K562 (cell line): ENCODE results near the gene CDKL1. TPM values are rescaled to one million over a fixed set of nuclear protein-coding genes. Genes with fewer than 3 reads are reported as not detected.

ENCODE experiments used
- ARID4B ChIP-seq: sonication (generic); formaldehyde crosslinking; IDR thresholded peaks from 2 replicates; pipeline ENCODE4 v1.8.0; 2022; ENCODE audit warnings: mild to moderate bottlenecking, missing genetic modification reagents
- ASH1L ChIP-seq: fragments of 450-650 bp; IDR thresholded peaks from 2 replicates; pipeline ENCODE4 v1.6.1; 2018; ENCODE audit warnings: borderline replicate concordance, mild to moderate bottlenecking, low read depth; ENCODE audit not compliant: partially characterized antibody
- CGGBP1 ChIP-seq: fragments of 250-450 bp; sonication (Bioruptor Pico); IDR thresholded peaks from 2 replicates; pipeline ENCODE4 v1.9.0; 2021; ENCODE audit warnings: mild to moderate bottlenecking
- EP400 ChIP-seq: fragments of 450-650 bp; IDR thresholded peaks from 2 replicates; pipeline ENCODE4 v1.6.1; 2017; ENCODE audit warnings: antibody characterized with exemption, mild to moderate bottlenecking, moderate library complexity
- HNRNPK ChIP-seq: fragments of 200-400 bp; formaldehyde crosslinking; IDR thresholded peaks from one replicate; pipeline ENCODE4 v1.6.1; 2018; ENCODE audit warnings: mild to moderate bottlenecking, low read depth, low read length; ENCODE audit not compliant: poor library complexity, severe bottlenecking
- KDM4B ChIP-seq, 2 experiments: fragments of 450-650 bp in 1 of 2; sonication (generic) in 1 of 2; IDR thresholded peaks; 2 replicates each; pipeline ENCODE4 v1.6.1; 2016 to 2017; ENCODE audit warnings: borderline replicate concordance in 2 of 2, antibody characterized with exemption in 1 of 2, low read depth in 1 of 2, mild to moderate bottlenecking in 1 of 2
- MEIS2 ChIP-seq: fragments of 450-650 bp; IDR thresholded peaks from 2 replicates; pipeline ENCODE4 v1.6.1; 2014; ENCODE audit warnings: mild to moderate bottlenecking; ENCODE audit not compliant: partially characterized antibody
- POLR2AphosphoS5 ChIP-seq: IDR thresholded peaks from 2 replicates; pipeline ENCODE4 v1.6.1; 2011; ENCODE audit warnings: mild to moderate bottlenecking, low read depth, low read length, moderate library complexity; ENCODE audit not compliant: control insufficient read depth, insufficient read depth
- RBM14 ChIP-seq: fragments of 200-400 bp; formaldehyde crosslinking; IDR thresholded peaks from 2 replicates; pipeline ENCODE4 v1.6.1; 2018; ENCODE audit warnings: low read depth, mild to moderate bottlenecking, low read length, moderate library complexity, borderline replicate concordance; ENCODE audit not compliant: insufficient read depth
- TBL1XR1 ChIP-seq, 2 experiments: IDR thresholded peaks; 2 replicates each; pipeline ENCODE4 v1.6.1; 2012; ENCODE audit warnings: improper control_type of control experiment in 2 of 2, low read length in 2 of 2, mild to moderate bottlenecking in 1 of 2
- TSHZ1 ChIP-seq: fragments of 250-450 bp; sonication (Bioruptor Pico); IDR thresholded peaks from 2 replicates; pipeline ENCODE4 v1.4.0; 2020; ENCODE audit warnings: mild to moderate bottlenecking, moderate library complexity
- ZBTB9 ChIP-seq: fragments of 450-650 bp; formaldehyde crosslinking; IDR thresholded peaks from 2 replicates; pipeline ENCODE4 v1.4.0; 2020; ENCODE audit warnings: mild to moderate bottlenecking, moderate library complexity
- ZFP1 ChIP-seq: fragments of 450-650 bp; formaldehyde crosslinking; IDR thresholded peaks from 2 replicates; pipeline ENCODE4 v1.4.0; 2020; ENCODE audit warnings: mild to moderate bottlenecking, mixed read lengths
- ZNF143 ChIP-seq: sonication (generic); formaldehyde crosslinking; IDR thresholded peaks from 2 replicates; pipeline ENCODE4 v1.9.0; 2022; ENCODE audit warnings: mild to moderate bottlenecking, missing genetic modification reagents
- ZNF212 ChIP-seq: fragments of 450-650 bp; formaldehyde crosslinking; IDR thresholded peaks from 2 replicates; pipeline ENCODE4 v1.4.0; 2020; ENCODE audit warnings: mild to moderate bottlenecking
- ZNF384 ChIP-seq: IDR thresholded peaks from 2 replicates; pipeline ENCODE4 v1.6.1; 2012; ENCODE audit warnings: low read depth, low read length, improper control_type of control experiment
- ZNF584 ChIP-seq: fragments of 200-800 bp; sonication (Bioruptor generic); IDR thresholded peaks from 2 replicates; pipeline ENCODE4 v1.6.1; 2016; ENCODE audit warnings: low read depth, mild to moderate bottlenecking, missing genetic modification characterization, missing compliant biosample characterization
- ZNF778 ChIP-seq: fragments of 450-650 bp; formaldehyde crosslinking; IDR thresholded peaks from 2 replicates; pipeline ENCODE4 v1.4.0; 2020; ENCODE audit warnings: mild to moderate bottlenecking, moderate library complexity
- ZNF830 ChIP-seq: fragments of 250-450 bp; sonication (Bioruptor Pico); IDR thresholded peaks from 2 replicates; pipeline ENCODE4 v1.5.0; 2021; ENCODE audit warnings: mild to moderate bottlenecking
- ZZZ3 ChIP-seq: fragments of 450-650 bp; IDR thresholded peaks from 2 replicates; pipeline ENCODE4 v1.6.1; 2016; ENCODE audit warnings: antibody characterized with exemption, mild to moderate bottlenecking, moderate library complexity
- polyA plus RNA-seq, 8 experiments: library from polyadenylated mRNA; depleted of rRNA in 4 of 8; stranded (reverse) in 5 of 8; unstranded in 3 of 8; fragments of >200 nt; fragmentation: Nextera tagmentation in 2 of 8; fragmentation: Illumina TruSeq in 1 of 8; extraction: Ambion mirVana in 2 of 8; extraction: Trizol in 1 of 8; gene quantifications; 2 replicates each; pipeline versions ENCODE4 v1.2.1 to v1.2.3, GENCODE V29; 2011 to 2014; ENCODE audit warnings: inconsistent platforms in 1 of 8, missing spikeins in 1 of 8
- total RNA-seq, 7 experiments: library from RNA; depleted of rRNA in 6 of 7; stranded (reverse); fragments of >200 nt in 6 of 7; fragmentation: Illumina TruSeq in 2 of 7; extraction: Trizol in 2 of 7; gene quantifications; 2 replicates each; pipeline versions ENCODE4 v1.2.1 to v1.2.3, GENCODE V29; 2011 to 2021; ENCODE audit warnings: low replicate concordance in 1 of 7

CDKL1 gene
- total and polyA plus RNA-seq, 9 of the 15 experiments (the other 6 are each of a cell fraction or from before 2014, with no cell fraction given) = 2.3 to 35.0 (median 7.5) TPM

- TF ChIP-seq EP400 = no peak; the same call in 1 of the 2 replicates
- no peak for TF ChIP-seq ZFP1
- no peak for TF ChIP-seq KDM4B (IDR thresholded peaks at IDR 0.05; ENCODE audit: borderline replicate concordance in 2 of 2, low read depth in 1 of 2)
- no peak for TF ChIP-seq POLR2AphosphoS5
- no peak for TF ChIP-seq ASH1L
- TF ChIP-seq TSHZ1 = no peak
- no peak for TF ChIP-seq ZNF212
- no peak for TF ChIP-seq HNRNPK
- TF ChIP-seq RBM14 = no peak
- TF ChIP-seq ZNF384 = no peak
- TF ChIP-seq ZZZ3 = no peak
- no peak for TF ChIP-seq ZNF778
- TF ChIP-seq MEIS2 = no peak
- no peak for TF ChIP-seq ZNF584
- no peak for TF ChIP-seq ZNF830 (CRISPR knock-in tag)
- no peak for TF ChIP-seq ZBTB9 (CRISPR knock-in tag)
- no peak for TF ChIP-seq CGGBP1 (CRISPR knock-in tag)
- TF ChIP-seq ZNF143 (CRISPR knock-in tag) = peak; percentile 36; the same call in 1 of the 2 replicates
- 0 out of 2 replicates have a peak, but pooled peaks have one; percentile 6 for TF ChIP-seq ARID4B (CRISPR knock-in tag)
- no peak for TF ChIP-seq TBL1XR1 (IDR thresholded peaks at IDR 0.05; ENCODE audit: low read length in 2 of 2)
Observed at GRCh38 chr14:50312734-50313054, 84.0 kb downstream of the CDKL1 start (continued).
